C4-2B (cell line): ENCODE results near the gene DNAJB1.
"Not testable (repeated sequence)": the region's sequence is repeated elsewhere in the genome, so short reads cannot be mapped to it uniquely, and the experiment has no call there.

Experiments
- H3K27ac ChIP-seq: fragments of 450-650 bp; 2 replicates; pipeline ENCODE4 v1.5.1; 2017
- ZFX ChIP-seq: fragments of 450-650 bp; IDR thresholded peaks from 2 replicates; pipeline ENCODE4 v1.6.1; 2017
- TF ChIP-seq, protein P1 (sequence below): fragments of 450-650 bp; conservative IDR thresholded peaks from 2 replicates; pipeline ENCODE4 v1.5.1; 2017; ENCODE audit warnings: mild to moderate bottlenecking

The DNAJB1 gene

DNA sequence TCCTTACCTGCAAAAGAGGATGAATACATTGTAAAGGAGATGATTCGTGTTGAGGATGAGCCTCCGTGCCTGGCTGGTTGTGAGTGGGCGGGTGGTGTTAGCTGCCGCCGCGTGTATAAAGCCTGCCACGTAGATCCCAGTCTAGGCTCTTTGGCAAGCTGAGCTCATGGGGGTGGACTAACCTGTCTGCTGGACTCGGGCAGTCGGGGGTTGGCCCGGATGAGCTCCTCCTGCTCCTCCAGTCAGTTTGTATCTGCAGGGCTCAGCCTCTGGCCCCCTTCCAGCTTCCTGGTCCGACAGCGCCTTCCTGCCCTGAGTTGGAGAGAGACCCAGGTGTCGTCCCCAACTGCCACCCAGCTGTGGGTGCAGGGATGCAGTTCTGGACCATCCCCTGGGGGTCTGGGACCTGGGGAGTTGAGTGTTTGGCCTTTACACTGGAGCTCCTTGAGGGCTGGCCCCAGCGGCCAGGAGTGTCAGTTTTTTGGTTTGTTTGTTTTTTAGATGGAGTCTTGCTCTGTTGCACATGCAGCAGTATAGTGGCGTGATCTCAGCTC, 32.1 kb upstream of the DNAJB1 start:
- peak overlapping the region; percentile 85 for H3K27ac ChIP-seq
- TF ChIP-seq ZFX: no peak
- TF ChIP-seq, protein P1, sequence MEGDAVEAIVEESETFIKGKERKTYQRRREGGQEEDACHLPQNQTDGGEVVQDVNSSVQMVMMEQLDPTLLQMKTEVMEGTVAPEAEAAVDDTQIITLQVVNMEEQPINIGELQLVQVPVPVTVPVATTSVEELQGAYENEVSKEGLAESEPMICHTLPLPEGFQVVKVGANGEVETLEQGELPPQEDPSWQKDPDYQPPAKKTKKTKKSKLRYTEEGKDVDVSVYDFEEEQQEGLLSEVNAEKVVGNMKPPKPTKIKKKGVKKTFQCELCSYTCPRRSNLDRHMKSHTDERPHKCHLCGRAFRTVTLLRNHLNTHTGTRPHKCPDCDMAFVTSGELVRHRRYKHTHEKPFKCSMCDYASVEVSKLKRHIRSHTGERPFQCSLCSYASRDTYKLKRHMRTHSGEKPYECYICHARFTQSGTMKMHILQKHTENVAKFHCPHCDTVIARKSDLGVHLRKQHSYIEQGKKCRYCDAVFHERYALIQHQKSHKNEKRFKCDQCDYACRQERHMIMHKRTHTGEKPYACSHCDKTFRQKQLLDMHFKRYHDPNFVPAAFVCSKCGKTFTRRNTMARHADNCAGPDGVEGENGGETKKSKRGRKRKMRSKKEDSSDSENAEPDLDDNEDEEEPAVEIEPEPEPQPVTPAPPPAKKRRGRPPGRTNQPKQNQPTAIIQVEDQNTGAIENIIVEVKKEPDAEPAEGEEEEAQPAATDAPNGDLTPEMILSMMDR: no peak

GRCh38 chr19:14545716-14546082, 27.5 kb upstream of the DNAJB1 start:
- TF ChIP-seq ZFX: no peak
- TF ChIP-seq, protein P1: no peak
- H3K27ac ChIP-seq: no peak overlapping the region

DNA sequence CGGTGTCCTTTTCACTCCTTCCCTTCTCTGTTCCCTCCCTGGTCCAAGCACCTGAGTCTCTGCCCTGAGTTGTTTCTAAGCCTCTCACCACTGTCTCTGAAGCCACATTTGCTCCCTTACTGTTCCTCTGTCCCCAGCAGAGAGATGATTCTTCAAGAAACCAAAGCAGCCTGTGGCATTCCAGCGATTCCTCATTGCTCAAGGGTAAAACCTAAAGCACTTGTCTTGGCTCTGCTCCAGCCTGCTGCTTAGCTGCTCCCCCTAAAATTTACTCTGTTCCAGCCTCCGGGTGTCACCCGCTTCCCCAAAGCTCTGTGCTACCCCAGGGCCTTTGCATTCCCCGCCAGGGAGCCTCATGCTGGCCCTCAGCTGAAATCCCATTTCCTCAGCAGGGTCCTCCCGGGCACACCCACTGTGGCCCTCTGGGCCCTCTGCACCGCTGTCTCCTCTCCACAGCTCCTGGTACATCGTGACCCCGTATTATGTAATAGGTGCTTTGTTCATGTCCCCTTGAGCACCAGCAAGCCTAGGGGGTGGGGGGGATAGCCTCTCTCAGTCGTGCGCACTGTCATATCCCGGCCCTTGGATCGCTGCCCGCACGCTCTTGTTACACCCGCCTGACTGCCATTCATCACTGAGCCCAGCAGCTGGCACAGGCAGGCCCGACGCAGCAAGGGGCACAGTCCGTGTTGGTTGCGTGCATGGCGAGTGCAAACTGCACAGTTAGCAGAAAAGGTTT, 26.9 kb upstream of the DNAJB1 start:
- TF ChIP-seq, protein P1: no peak
- no peak for TF ChIP-seq ZFX
- no peak overlapping the region for H3K27ac ChIP-seq

DNA sequence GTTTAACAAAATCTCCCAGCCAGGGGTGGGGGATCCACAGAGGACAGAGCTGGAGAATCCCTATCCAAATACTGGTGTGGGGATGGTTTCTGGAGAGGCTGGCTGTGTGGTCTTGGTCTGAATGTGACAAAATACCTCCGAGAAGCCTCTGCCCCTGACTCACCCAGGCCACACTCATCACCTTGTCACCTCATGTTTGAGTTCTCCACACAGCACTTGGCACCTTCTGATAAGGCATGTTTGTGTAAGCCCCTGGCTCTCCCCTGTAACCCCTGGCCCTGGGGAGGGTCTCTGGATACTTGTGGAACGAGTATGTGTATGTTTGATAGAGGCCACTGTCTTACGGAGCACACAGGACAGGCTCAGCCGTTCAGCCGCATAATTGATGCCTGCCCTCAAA, 25.9 kb upstream of the DNAJB1 start:
- no peak overlapping the region for H3K27ac ChIP-seq
- TF ChIP-seq ZFX: no peak
- TF ChIP-seq, protein P1: no peak

GRCh38 chr19:14542711-14543328, 24.6 kb upstream of the DNAJB1 start:
- TF ChIP-seq ZFX: no peak
- TF ChIP-seq, protein P1: no peak
- no peak overlapping the region for H3K27ac ChIP-seq

GRCh38 chr19:14541979-14542378, 23.8 kb upstream of the DNAJB1 start:
- not testable (repeated sequence) for H3K27ac ChIP-seq

- no peak overlapping the region for H3K27ac ChIP-seq
- TF ChIP-seq, protein P1: no peak
Measured at GRCh38 chr19:14540741-14541525, 22.7 kb upstream of the DNAJB1 start.
